Panc1 (cell line): ENCODE results near the gene SLC5A9. TPM values are rescaled to one million over a fixed set of nuclear protein-coding genes. Genes with fewer than 3 reads are reported as not detected.

Source experiments
- ATAC-seq: fragments of 200-7000 bp; cut with Tn5 transposase; 2 replicates; pipeline ENCODE4 v1.9.1; 2020; ENCODE audit warnings: mild to moderate bottlenecking, moderate library complexity
- BruUV-seq: library from RNA; stranded (reverse); fragments of 400-500 nt; replicated peaks from 2 replicates; lab custom pipeline; 2021; lab: Mats Ljungman, UMichigan
- CTCF ChIA-PET: fragments of 300-600 bp; sonication (Branson Sonifier 250); formaldehyde crosslinking; loops from one replicate; lab custom pipeline; 2022; ENCODE audit warnings: antibody characterized with exemption; lab: Charles Lee
- POLR2A ChIA-PET: fragments of 300-600 bp; sonication (Branson Sonifier 250); formaldehyde crosslinking; loops from one replicate; lab custom pipeline; 2022; ENCODE audit warnings: antibody characterized with exemption; lab: Charles Lee
- DNase-seq: peaks from one replicate; pipeline ENCODE4 v3.0.0-alpha.2; 2010; ENCODE audit warnings: low read depth, low spot score
- H3K27ac ChIP-seq: 2 replicates; pipeline ENCODE4 v1.5.1; 2011; ENCODE audit warnings: mild to moderate bottlenecking, low read length, inconsistent platforms
- H3K27me3 ChIP-seq: fragments of 200-500 bp; sonication (Bioruptor generic); 2 replicates; pipeline ENCODE4 v1.6.0; 2014; ENCODE audit warnings: low read length, inconsistent platforms; ENCODE audit not compliant: control insufficient read depth, insufficient read depth
- H3K36me3 ChIP-seq: fragments of 200-500 bp; sonication (Bioruptor generic); 2 replicates; pipeline ENCODE4 v1.5.1; 2014; ENCODE audit warnings: inconsistent platforms, mild to moderate bottlenecking, low read length, moderate library complexity; ENCODE audit not compliant: control insufficient read depth, insufficient read depth
- H3K4me1 ChIP-seq: 2 replicates; pipeline ENCODE4 v1.5.1; 2011; ENCODE audit warnings: inconsistent platforms, mild to moderate bottlenecking, low read length, moderate library complexity; ENCODE audit not compliant: control insufficient read depth, insufficient read depth
- H3K4me3 ChIP-seq, 2 experiments: 2 replicates each; pipeline ENCODE4 v1.5.1; 2011 to 2012; ENCODE audit warnings: low read depth in 2 of 2, low read length in 2 of 2, mild to moderate bottlenecking in 2 of 2, inconsistent platforms in 1 of 2, moderate library complexity in 1 of 2
- H3K9me3 ChIP-seq: fragments of 200-500 bp; sonication (Bioruptor generic); 2 replicates; pipeline ENCODE4 v1.5.1; 2014; ENCODE audit warnings: low read depth, mild to moderate bottlenecking, inconsistent platforms, low read length, moderate library complexity; ENCODE audit not compliant: control insufficient read depth, insufficient read depth
- CTCF ChIP-seq: fragments of 450-650 bp; IDR thresholded peaks from 2 replicates; pipeline ENCODE4 v1.5.1; 2017; ENCODE audit warnings: mild to moderate bottlenecking
- POLR2AphosphoS5 ChIP-seq: IDR thresholded peaks from 2 replicates; pipeline ENCODE4 v1.6.1; 2012; ENCODE audit warnings: mild to moderate bottlenecking, low read depth, low read length, moderate library complexity
- SIN3A ChIP-seq: IDR thresholded peaks from 2 replicates; pipeline ENCODE4 v1.6.1; 2012; ENCODE audit warnings: low read depth, mild to moderate bottlenecking, low read length, moderate library complexity, borderline replicate concordance; ENCODE audit not compliant: insufficient read depth
- TCF7L2 ChIP-seq: IDR thresholded peaks from 2 replicates; pipeline ENCODE4 v1.6.1; 2011; ENCODE audit warnings: mild to moderate bottlenecking, low read depth, low read length, inconsistent platforms
- in situ Hi-C: cut with HindIII; loops from 2 replicates; pipeline ENCODE4 v1.10.0; 2016; ENCODE audit warnings: low sequenced_read_pairs, low pct_unique_long_range_greater_than_20kb
- intact Hi-C: fragments of 100-400 bp; cut with micrococcal nuclease; formaldehyde crosslinking; loops from one replicate; pipeline ENCODE4 v1.10.0; 2022; ENCODE audit not compliant: unreplicated experiment
- total RNA-seq: library from RNA; stranded (reverse); gene quantifications from one replicate; pipeline ENCODE4 v1.2.1, GENCODE V29; 2021; ENCODE audit not compliant: unreplicated experiment
- TF ChIP-seq, protein P1 (sequence below), 2 experiments: IDR thresholded peaks; 2 replicates each; pipeline ENCODE4 v1.6.1; 2011 to 2012; ENCODE audit warnings: low read depth in 2 of 2, control low read depth in 1 of 2, low read length in 1 of 2, mild to moderate bottlenecking in 1 of 2, moderate library complexity in 1 of 2; ENCODE audit not compliant: insufficient read depth in 1 of 2

Gene SLC5A9
- total RNA-seq, 1 experiment from 2014 or later = not detected

- Histone ChIP-seq H3K27me3 (no peaks in the 10 kb centered on the region), H3K9me3 (no peaks in the 10 kb centered on the region), H3K27ac (no peak overlapping the region), H3K4me1 (no peaks in the 10 kb centered on the region), H3K36me3 (no peaks in the 10 kb centered on the region), H3K4me3 (no peak overlapping the region)
- intact Hi-C loops = no loop called here
- DNase-seq (no peak), ATAC-seq (no peak)
- BruUV-seq = no TSS peak
- in situ Hi-C loops = no loop called here
- ChIA-PET POLR2A (no interaction called here), CTCF (no interaction called here)
- no peak for TF ChIP-seq SIN3A
- no peak for TF ChIP-seq TCF7L2
- no peak for TF ChIP-seq POLR2AphosphoS5
- TF ChIP-seq, protein P1, sequence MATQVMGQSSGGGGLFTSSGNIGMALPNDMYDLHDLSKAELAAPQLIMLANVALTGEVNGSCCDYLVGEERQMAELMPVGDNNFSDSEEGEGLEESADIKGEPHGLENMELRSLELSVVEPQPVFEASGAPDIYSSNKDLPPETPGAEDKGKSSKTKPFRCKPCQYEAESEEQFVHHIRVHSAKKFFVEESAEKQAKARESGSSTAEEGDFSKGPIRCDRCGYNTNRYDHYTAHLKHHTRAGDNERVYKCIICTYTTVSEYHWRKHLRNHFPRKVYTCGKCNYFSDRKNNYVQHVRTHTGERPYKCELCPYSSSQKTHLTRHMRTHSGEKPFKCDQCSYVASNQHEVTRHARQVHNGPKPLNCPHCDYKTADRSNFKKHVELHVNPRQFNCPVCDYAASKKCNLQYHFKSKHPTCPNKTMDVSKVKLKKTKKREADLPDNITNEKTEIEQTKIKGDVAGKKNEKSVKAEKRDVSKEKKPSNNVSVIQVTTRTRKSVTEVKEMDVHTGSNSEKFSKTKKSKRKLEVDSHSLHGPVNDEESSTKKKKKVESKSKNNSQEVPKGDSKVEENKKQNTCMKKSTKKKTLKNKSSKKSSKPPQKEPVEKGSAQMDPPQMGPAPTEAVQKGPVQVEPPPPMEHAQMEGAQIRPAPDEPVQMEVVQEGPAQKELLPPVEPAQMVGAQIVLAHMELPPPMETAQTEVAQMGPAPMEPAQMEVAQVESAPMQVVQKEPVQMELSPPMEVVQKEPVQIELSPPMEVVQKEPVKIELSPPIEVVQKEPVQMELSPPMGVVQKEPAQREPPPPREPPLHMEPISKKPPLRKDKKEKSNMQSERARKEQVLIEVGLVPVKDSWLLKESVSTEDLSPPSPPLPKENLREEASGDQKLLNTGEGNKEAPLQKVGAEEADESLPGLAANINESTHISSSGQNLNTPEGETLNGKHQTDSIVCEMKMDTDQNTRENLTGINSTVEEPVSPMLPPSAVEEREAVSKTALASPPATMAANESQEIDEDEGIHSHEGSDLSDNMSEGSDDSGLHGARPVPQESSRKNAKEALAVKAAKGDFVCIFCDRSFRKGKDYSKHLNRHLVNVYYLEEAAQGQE (IDR thresholded peaks at IDR 0.05; ENCODE audit: insufficient read depth in 1 of 2, low read depth in 2 of 2, low read length in 1 of 2) = no peak
Measured at GRCh38 chr1:48194801-48195200, 27.7 kb upstream of the SLC5A9 start.

DNA sequence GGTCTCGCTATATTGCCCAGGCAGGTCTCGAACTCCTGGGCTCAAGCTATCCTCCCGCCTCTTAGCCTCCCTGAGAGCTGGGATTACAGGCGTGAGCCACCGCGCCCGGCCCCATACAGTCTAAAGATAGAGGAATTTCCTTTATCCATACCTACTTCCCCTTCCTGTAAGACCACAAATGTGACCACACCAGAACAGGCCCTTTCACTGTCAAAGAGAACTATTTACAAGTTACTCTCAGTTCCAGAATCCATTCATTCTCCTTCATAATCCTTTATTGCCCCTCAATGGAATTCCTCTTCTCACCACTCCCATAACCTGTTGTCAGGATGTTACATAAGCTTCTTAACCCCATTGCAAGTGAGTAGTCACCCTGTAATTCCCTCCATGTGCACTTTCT lies 26.3 kb upstream of the SLC5A9 start:
- H3K9me3 ChIP-seq = no peaks in the 10 kb centered on the region
- no peak for ATAC-seq
- no TSS peak for BruUV-seq
- no peak for DNase-seq
- in situ Hi-C loops = no loop called here
- CTCF ChIA-PET = interaction anchor here (0.7 kb wide), 1 partner anchor 197 kb away, joined by 6 read pairs; no protein-coding TSS in a partner anchor
- POLR2A ChIA-PET = no interaction called here
- H3K27ac ChIP-seq = no peak overlapping the region
- no peaks in the 10 kb centered on the region for H3K36me3 ChIP-seq
- intact Hi-C loops = no loop called here
- H3K27me3 ChIP-seq = 0 out of 2 replicates have a peak, but pooled peaks cover under 1% of the 10 kb centered on the region
- no peak overlapping the region for H3K4me3 ChIP-seq
- H3K4me1 ChIP-seq = no peaks in the 10 kb centered on the region
- no peak for TF ChIP-seq CTCF
- TF ChIP-seq TCF7L2 = no peak
- TF ChIP-seq, protein P1 (IDR thresholded peaks at IDR 0.05; ENCODE audit: insufficient read depth in 1 of 2, low read depth in 2 of 2, low read length in 1 of 2) = no peak
- TF ChIP-seq SIN3A = no peak
- TF ChIP-seq POLR2AphosphoS5 = no peak
